H9 (cell line): ENCODE data around the gene FUT2. TPM values are rescaled to one million over a fixed set of nuclear protein-coding genes. Genes with fewer than 3 reads are reported as not detected.

Experiments used
- DNase-seq: peaks from one replicate; pipeline ENCODE4 v3.0.0-alpha.2; 2017
- H2AFZ ChIP-seq: one replicate; pipeline ENCODE4 v1.6.1; 2013; ENCODE audit warnings: mild to moderate bottlenecking, low read length, control low read depth, moderate library complexity
- H2AK5ac ChIP-seq: 2 replicates; pipeline ENCODE4 v1.6.1; 2013; ENCODE audit warnings: low read length, control low read depth, mixed read lengths; ENCODE audit not compliant: insufficient read length
- H2BK120ac ChIP-seq: one replicate; pipeline ENCODE4 v1.6.1; 2013; ENCODE audit warnings: low read depth, mild to moderate bottlenecking, low read length, control low read depth, inconsistent platforms; ENCODE audit not compliant: poor library complexity, severe bottlenecking
- H2BK12ac ChIP-seq: 2 replicates; pipeline ENCODE4 v1.6.1; 2013; ENCODE audit warnings: low read length, control low read depth, mixed read lengths, low read depth; ENCODE audit not compliant: insufficient read length
- H2BK15ac ChIP-seq: 2 replicates; pipeline ENCODE4 v1.6.1; 2013; ENCODE audit warnings: low read depth, low read length, control low read depth
- H2BK20ac ChIP-seq: one replicate; pipeline ENCODE4 v1.6.1; 2013; ENCODE audit warnings: low read depth, mild to moderate bottlenecking, low read length, control low read depth, inconsistent platforms; ENCODE audit not compliant: poor library complexity, severe bottlenecking
- H2BK5ac ChIP-seq: 2 replicates; pipeline ENCODE4 v1.6.1; 2013; ENCODE audit warnings: low read length, control low read depth, mixed read lengths; ENCODE audit not compliant: insufficient read length
- H3K14ac ChIP-seq: 2 replicates; pipeline ENCODE4 v1.6.1; 2013; ENCODE audit warnings: low read length, control low read depth; ENCODE audit not compliant: insufficient read depth
- H3K18ac ChIP-seq: 2 replicates; pipeline ENCODE4 v1.6.1; 2013; ENCODE audit warnings: low read depth, mild to moderate bottlenecking, mixed read lengths, low read length, control low read depth; ENCODE audit not compliant: insufficient read length
- H3K23ac ChIP-seq: 2 replicates; pipeline ENCODE4 v1.6.1; 2013; ENCODE audit warnings: low read length, control low read depth, mixed read lengths, low read depth; ENCODE audit not compliant: insufficient read length
- H3K23me2 ChIP-seq: 2 replicates; pipeline ENCODE4 v1.6.1; 2013; ENCODE audit warnings: low read depth, mild to moderate bottlenecking, mixed read lengths, low read length, control low read depth; ENCODE audit not compliant: insufficient read length, poor library complexity, severe bottlenecking
- H3K27ac ChIP-seq: 2 replicates; pipeline ENCODE4 v1.5.1; 2013; ENCODE audit warnings: low read length, control low read depth, mixed read lengths, low read depth; ENCODE audit not compliant: insufficient read length
- H3K27me3 ChIP-seq: 2 replicates; pipeline ENCODE4 v1.6.1; 2013; ENCODE audit warnings: low read length, control low read depth, inconsistent platforms; ENCODE audit not compliant: insufficient read depth
- H3K4ac ChIP-seq: 2 replicates; pipeline ENCODE4 v1.6.1; 2013; ENCODE audit warnings: low read depth, mild to moderate bottlenecking, control low read depth, inconsistent platforms, low read length, moderate library complexity
- H3K4me1 ChIP-seq: 2 replicates; pipeline ENCODE4 v1.6.1; 2013; ENCODE audit warnings: low read length, control low read depth, inconsistent platforms; ENCODE audit not compliant: insufficient read depth
- H3K4me2 ChIP-seq: 2 replicates; pipeline ENCODE4 v1.6.1; 2013; ENCODE audit warnings: low read length, control low read depth, mixed read lengths; ENCODE audit not compliant: insufficient read length, insufficient read depth
- H3K56ac ChIP-seq: 2 replicates; pipeline ENCODE4 v1.6.1; 2013; ENCODE audit warnings: low read depth, mild to moderate bottlenecking, mixed read lengths, low read length, control low read depth; ENCODE audit not compliant: insufficient read length
- H3K79me1 ChIP-seq: 2 replicates; pipeline ENCODE4 v1.6.1; 2013; ENCODE audit warnings: low read depth, mild to moderate bottlenecking, moderate library complexity, low read length, control low read depth, inconsistent platforms; ENCODE audit not compliant: insufficient read depth, poor library complexity, severe bottlenecking
- H3K79me2 ChIP-seq: 2 replicates; pipeline ENCODE4 v1.6.1; 2013; ENCODE audit warnings: low read length, control low read depth, inconsistent platforms; ENCODE audit not compliant: insufficient read depth
- H3K9ac ChIP-seq: 2 replicates; pipeline ENCODE4 v1.6.1; 2013; ENCODE audit warnings: low read length, control low read depth, mixed read lengths; ENCODE audit not compliant: insufficient read length; ENCODE audit errors: extremely low read depth
- H3K9me3 ChIP-seq: one replicate; pipeline ENCODE4 v1.6.1; 2013; ENCODE audit warnings: low read depth, low read length, inconsistent platforms; ENCODE audit not compliant: control insufficient read depth
- H3T11ph ChIP-seq: one replicate; pipeline ENCODE4 v1.6.1; 2013; ENCODE audit warnings: mild to moderate bottlenecking, low read length, control low read depth, inconsistent platforms
- H4K20me1 ChIP-seq: one replicate; pipeline ENCODE4 v1.6.1; 2013; ENCODE audit not compliant: control insufficient read depth, insufficient read length, insufficient read depth
- H4K5ac ChIP-seq: 2 replicates; pipeline ENCODE4 v1.6.1; 2013; ENCODE audit warnings: low read depth, mild to moderate bottlenecking, mixed read lengths, low read length, control low read depth; ENCODE audit not compliant: insufficient read length
- H4K8ac ChIP-seq: replicated peaks from 2 replicates; pipeline ENCODE4 v1.6.1; 2013; ENCODE audit warnings: low read length, control low read depth, mixed read lengths, low read depth; ENCODE audit not compliant: insufficient read length
- H4K91ac ChIP-seq: 2 replicates; pipeline ENCODE4 v1.6.1; 2013; ENCODE audit warnings: low read depth, mild to moderate bottlenecking, moderate library complexity, mixed read lengths, low read length, control low read depth; ENCODE audit not compliant: insufficient read length
- H3K27ac Mint-ChIP-seq, 3 experiments: 2 replicates in 2 of 3; 3 replicates in 1 of 3; pipeline ENCODE4 v1.8.0; 2020 to 2021; ENCODE audit warnings: mixed read lengths in 3 of 3, mild to moderate bottlenecking in 1 of 3, moderate library complexity in 1 of 3
- H3K27me3 Mint-ChIP-seq: 2 replicates; pipeline ENCODE4 v1.8.0; 2021; ENCODE audit warnings: low read depth, mild to moderate bottlenecking, moderate library complexity, mixed read lengths
- H3K36me3 Mint-ChIP-seq, 3 experiments: 2 replicates in 2 of 3; 3 replicates in 1 of 3; pipeline ENCODE4 v1.8.0; 2020 to 2021; ENCODE audit warnings: low read depth in 3 of 3, mixed read lengths in 3 of 3; ENCODE audit not compliant: insufficient read depth in 1 of 3
- H3K4me1 Mint-ChIP-seq, 2 experiments: 2 replicates each; pipeline ENCODE4 v1.8.0; 2020; ENCODE audit warnings: mixed read lengths in 2 of 2
- H3K4me3 Mint-ChIP-seq, 2 experiments: 2 replicates in 1 of 2; 3 replicates in 1 of 2; pipeline ENCODE4 v1.8.0; 2020 to 2021; ENCODE audit warnings: mild to moderate bottlenecking in 2 of 2, mixed read lengths in 2 of 2, moderate library complexity in 1 of 2
- H3K9me3 Mint-ChIP-seq, 2 experiments: 2 replicates in 1 of 2; 3 replicates in 1 of 2; pipeline ENCODE4 v1.8.0; 2020; ENCODE audit warnings: mild to moderate bottlenecking in 2 of 2, mixed read lengths in 2 of 2, moderate library complexity in 1 of 2
- CTCF ChIP-seq: fragments of 200-600 bp; sonication (generic); conservative IDR thresholded peaks from 3 replicates; pipeline ENCODE4 v1.8.0; 2021; ENCODE audit warnings: antibody characterized with exemption, mild to moderate bottlenecking
- WGBS: extraction: QIAGEN DNeasy Blood & Tissue Kit; methylation state at CpG from one replicate; pipeline ENCODE4 v1.1.7; 2013; ENCODE audit warnings: missing lambda C conversion rate, low lambda C conversion rate, mixed read lengths; ENCODE audit not compliant: insufficient read length; ENCODE audit errors: extremely low coverage; 5-methylcytosine and 5-hydroxymethylcytosine counted together
- total RNA-seq: library from RNA; stranded (reverse); gene quantifications from 2 replicates; pipeline ENCODE4 v1.2.1, GENCODE V29; 2021

FUT2 gene
- total RNA-seq, 1 experiment from 2014 or later, result 11.4 TPM

- no peak overlapping the region for H2AFZ ChIP-seq
- H4K91ac ChIP-seq, result no peak overlapping the region
- H2BK120ac ChIP-seq, result no peak overlapping the region
- no peaks in the 10 kb centered on the region for H3K9me3 ChIP-seq
- Mint-ChIP-seq H3K36me3 (no peaks in the 10 kb centered on the region; a peak in 1 of 7 replicates), H3K27me3 (no peaks in the 10 kb centered on the region; the same call in 1 of the 2 replicates), H3K27ac (peak overlapping the region in 2 of 3 experiments; percentile 96; a peak in 4 of 7 replicates), H3K4me3 (peak overlapping the region; percentile 96 to 98), H3K9me3 (no peaks in the 10 kb centered on the region), H3K4me1 (peaks cover 27 to 43% of the 10 kb centered on the region in 2 experiments)
- H3K56ac ChIP-seq, result no peak overlapping the region
- WGBS, result no CpG with 5 or more reads among the region's 12 CpGs
- H2BK12ac ChIP-seq, result no peak overlapping the region
- H3K4ac ChIP-seq, result no peak overlapping the region
- no peak overlapping the region for H2AK5ac ChIP-seq
- H2BK20ac ChIP-seq, result no peak overlapping the region
- no peak for TF ChIP-seq CTCF
- H3K79me2 ChIP-seq, result no peaks in the 10 kb centered on the region
- no peaks in the 10 kb centered on the region for H3K79me1 ChIP-seq
- no peak overlapping the region for H4K8ac ChIP-seq
- H3K4me1 ChIP-seq, result no peaks in the 10 kb centered on the region; the same call in 1 of the 2 replicates
- H3K23me2 ChIP-seq, result peaks cover 3% of the 10 kb centered on the region
- H3K9ac ChIP-seq, result no peak overlapping the region
- H4K20me1 ChIP-seq, result no peaks in the 10 kb centered on the region
- no peak overlapping the region for H2BK5ac ChIP-seq
- H2BK15ac ChIP-seq, result no peak overlapping the region
- DNase-seq, result no peak
- no peak overlapping the region for H3K23ac ChIP-seq
- H3K27ac ChIP-seq, result no peak overlapping the region
- H4K5ac ChIP-seq, result no peak overlapping the region
- H3T11ph ChIP-seq, result no peak overlapping the region
- no peak overlapping the region for H3K18ac ChIP-seq
- no peaks in the 10 kb centered on the region for H3K27me3 ChIP-seq
- H3K4me2 ChIP-seq, result peak overlapping the region; percentile 45
- no peak overlapping the region for H3K14ac ChIP-seq
These were observed 24.5 kb downstream of the FUT2 start for GRCh38 chr19:48720251-48720612.
